GM23338 (cell line): ENCODE results near the gene SLC38A10. TPM values are rescaled to one million over a fixed set of nuclear protein-coding genes. Genes with fewer than 3 reads are reported as not detected.

Experiments
- ATAC-seq: fragments of 200-7000 bp; cut with Tn5 transposase; 3 replicates; pipeline ENCODE4 v1.9.1; 2020
- DNase-seq: peaks from one replicate; pipeline ENCODE4 v3.0.0-alpha.2; 2015; ENCODE audit warnings: low spot score
- H2AFZ ChIP-seq: fragments of 200-600 bp; sonication (generic); 2 replicates; pipeline ENCODE4 v1.8.0; 2016; ENCODE audit warnings: antibody characterized with exemption, mild to moderate bottlenecking, moderate library complexity
- H3F3A ChIP-seq: fragments of 200-600 bp; sonication (generic); replicated peaks from 2 replicates; pipeline ENCODE4 v1.8.0; 2017; ENCODE audit warnings: antibody characterized with exemption, mixed run types, low read depth
- H3K27ac ChIP-seq: fragments of 200-600 bp; sonication (generic); 2 replicates; pipeline ENCODE4 v1.6.1; 2016; ENCODE audit warnings: low read depth
- H3K27me3 ChIP-seq: fragments of 200-600 bp; sonication (generic); 2 replicates; pipeline ENCODE4 v1.8.0; 2016; ENCODE audit warnings: mild to moderate bottlenecking, mixed run types, moderate library complexity; ENCODE audit not compliant: insufficient read depth
- H3K36me3 ChIP-seq: fragments of 200-600 bp; sonication (generic); 2 replicates; pipeline ENCODE4 v1.8.0; 2016; ENCODE audit warnings: mild to moderate bottlenecking; ENCODE audit not compliant: insufficient read depth
- H3K4me1 ChIP-seq: fragments of 200-600 bp; sonication (generic); 2 replicates; pipeline ENCODE4 v1.8.0; 2016; ENCODE audit warnings: mild to moderate bottlenecking, moderate library complexity; ENCODE audit not compliant: insufficient read depth
- H3K4me2 ChIP-seq: fragments of 200-600 bp; sonication (generic); 2 replicates; pipeline ENCODE4 v1.7.1; 2017; ENCODE audit warnings: mixed run types
- H3K4me3 ChIP-seq: fragments of 200-600 bp; sonication (generic); 2 replicates; pipeline ENCODE4 v1.6.1; 2016; ENCODE audit warnings: mixed run types
- H3K79me2 ChIP-seq: fragments of 200-600 bp; sonication (generic); replicated peaks from 2 replicates; pipeline ENCODE4 v1.8.0; 2017; ENCODE audit warnings: mild to moderate bottlenecking; ENCODE audit not compliant: insufficient read depth
- H3K9me2 ChIP-seq: fragments of 200-600 bp; sonication (generic); 2 replicates; pipeline ENCODE4 v1.8.0; 2017; ENCODE audit not compliant: insufficient read depth
- H4K20me1 ChIP-seq: fragments of 200-600 bp; sonication (generic); replicated peaks from 2 replicates; pipeline ENCODE4 v1.8.0; 2017; ENCODE audit warnings: mild to moderate bottlenecking; ENCODE audit not compliant: insufficient read depth
- H3K27ac Mint-ChIP-seq: 2 replicates; pipeline ENCODE4 v1.8.0; 2020; ENCODE audit warnings: inconsistent platforms, mild to moderate bottlenecking, moderate library complexity, mixed read lengths
- H3K27me3 Mint-ChIP-seq: 3 replicates; pipeline ENCODE4 v1.8.0; 2022; ENCODE audit warnings: low read depth, mild to moderate bottlenecking, moderate library complexity, mixed read lengths, inconsistent platforms; ENCODE audit not compliant: insufficient read depth, poor library complexity
- H3K36me3 Mint-ChIP-seq: 3 replicates; pipeline ENCODE4 v1.8.0; 2021; ENCODE audit warnings: low read depth, mild to moderate bottlenecking, inconsistent platforms, moderate library complexity, mixed read lengths
- H3K4me1 Mint-ChIP-seq: 3 replicates; pipeline ENCODE4 v1.8.0; 2020; ENCODE audit warnings: mild to moderate bottlenecking, inconsistent platforms, mixed read lengths
- H3K4me3 Mint-ChIP-seq: 3 replicates; pipeline ENCODE4 v1.8.0; 2021; ENCODE audit warnings: moderate library complexity, mild to moderate bottlenecking, inconsistent platforms, mixed read lengths
- H3K9me3 Mint-ChIP-seq: 3 replicates; pipeline ENCODE4 v1.8.0; 2020; ENCODE audit warnings: moderate library complexity, mild to moderate bottlenecking, inconsistent platforms, mixed read lengths
- CREB1 ChIP-seq: fragments of 250-450 bp; sonication (Bioruptor Pico); IDR thresholded peaks from 2 replicates; pipeline ENCODE4 v1.5.0; 2020; ENCODE audit warnings: low read depth, mild to moderate bottlenecking, moderate library complexity
- CTCF ChIP-seq, 2 experiments: fragments of 200-600 bp in 1 of 2; sonication (generic) in 1 of 2; conservative IDR thresholded peaks; 2 replicates each; pipeline versions ENCODE4 v1.5.1 to v1.6.1; 2016 to 2017; ENCODE audit warnings: antibody characterized with exemption in 2 of 2, low read depth in 2 of 2, mild to moderate bottlenecking in 2 of 2, moderate library complexity in 1 of 2
- EZH2 ChIP-seq: fragments of 200-600 bp; sonication (generic); IDR thresholded peaks from one replicate; pipeline ENCODE4 v1.8.0; 2017; ENCODE audit warnings: antibody characterized with exemption, mild to moderate bottlenecking, low read depth; ENCODE audit not compliant: unreplicated experiment
- EZH2phosphoT487 ChIP-seq: fragments of 200-600 bp; sonication (generic); IDR thresholded peaks from one replicate; pipeline ENCODE4 v1.8.1; 2018; ENCODE audit warnings: antibody characterized with exemption; ENCODE audit not compliant: unreplicated experiment
- JUNB ChIP-seq: IDR thresholded peaks from one replicate; pipeline ENCODE4 v1.6.1; 2016; ENCODE audit warnings: antibody characterized with exemption; ENCODE audit not compliant: unreplicated experiment
- POLR2AphosphoS5 ChIP-seq: IDR thresholded peaks from 2 replicates; pipeline ENCODE4 v1.6.1; 2016; ENCODE audit warnings: antibody characterized with exemption, low read depth
- REST ChIP-seq: IDR thresholded peaks from one replicate; pipeline ENCODE4 v1.6.1; 2018; ENCODE audit warnings: antibody characterized with exemption; ENCODE audit not compliant: unreplicated experiment
- STAT1 ChIP-seq: IDR thresholded peaks from one replicate; pipeline ENCODE4 v1.6.1; 2016; ENCODE audit warnings: antibody characterized with exemption; ENCODE audit not compliant: unreplicated experiment
- ZNF114 ChIP-seq: fragments of 250-450 bp; sonication (Bioruptor Pico); IDR thresholded peaks from 2 replicates; pipeline ENCODE4 v1.5.0; 2020; ENCODE audit warnings: mild to moderate bottlenecking, moderate library complexity
- ZNF331 ChIP-seq: fragments of 250-450 bp; sonication (Bioruptor Pico); IDR thresholded peaks from 2 replicates; pipeline ENCODE4 v1.5.0; 2020; ENCODE audit warnings: low read depth, mild to moderate bottlenecking, moderate library complexity
- ZNF462 ChIP-seq: fragments of 250-450 bp; sonication (Bioruptor Pico); IDR thresholded peaks from 2 replicates; pipeline ENCODE4 v1.5.0; 2020; ENCODE audit warnings: mild to moderate bottlenecking, moderate library complexity
- polyA plus RNA-seq: library from polyadenylated mRNA; unstranded; fragments of >200 nt; fragmentation: Nextera tagmentation; extraction: Ambion mirVana; gene quantifications from 2 replicates; pipeline ENCODE4 v1.2.1, GENCODE V29; 2016
- total RNA-seq: library from RNA; depleted of rRNA; stranded (reverse); fragments of >200 nt; shearing (Covaris generic); gene quantifications from 2 replicates; pipeline ENCODE4 v1.2.3, GENCODE V29; 2014

SLC38A10 gene
- total and polyA plus RNA-seq, 2 experiments from 2014 or later, result 17.1 to 55.8 TPM

- TF ChIP-seq ZNF462 (CRISPR knock-in tag) (no peak), POLR2AphosphoS5 (no peak), JUNB (no peak)
These were observed 97.7 kb downstream of the SLC38A10 start (continued) for GRCh38 chr17:81197409-81197795.

- H3K27me3 ChIP-seq, result no peaks in the 10 kb centered on the region
- peaks cover 2% of the 10 kb centered on the region for H3K27me3 Mint-ChIP-seq
- no peaks in the 10 kb centered on the region for H3F3A ChIP-seq
- no peak overlapping the region for H3K4me3 ChIP-seq
- no peaks in the 10 kb centered on the region for H3K79me2 ChIP-seq
- H3K4me1 ChIP-seq, result no peaks in the 10 kb centered on the region
- no peaks in the 10 kb centered on the region for H3K4me1 Mint-ChIP-seq
- DNase-seq (no peak), ATAC-seq (no peak)
- no peaks in the 10 kb centered on the region for H4K20me1 ChIP-seq
- H3K9me3 Mint-ChIP-seq, result no peaks in the 10 kb centered on the region
- no peak overlapping the region for H3K4me2 ChIP-seq
- no peaks in the 10 kb centered on the region for H3K9me2 ChIP-seq
- no peak overlapping the region for H3K4me3 Mint-ChIP-seq
- no peak overlapping the region for H2AFZ ChIP-seq
- H3K36me3 ChIP-seq, result no peaks in the 10 kb centered on the region; the same call in 1 of the 2 replicates
- H3K27ac ChIP-seq, result no peak overlapping the region
- no peak overlapping the region for H3K27ac Mint-ChIP-seq
- H3K36me3 Mint-ChIP-seq, result peaks cover 12% of the 10 kb centered on the region; the same call in 2 of the 3 replicates
- TF ChIP-seq CREB1 (CRISPR knock-in tag), result no peak
- TF ChIP-seq JUNB, result no peak
- TF ChIP-seq CTCF (conservative IDR thresholded peaks at IDR 0.05; ENCODE audit: low read depth in 2 of 2), result no peak
- no peak for TF ChIP-seq REST
- TF ChIP-seq ZNF331, result no peak
- TF ChIP-seq ZNF114 (CRISPR knock-in tag), result no peak
- no peak for TF ChIP-seq EZH2phosphoT487
- TF ChIP-seq STAT1, result no peak
- TF ChIP-seq POLR2AphosphoS5, result no peak
- no peak for TF ChIP-seq EZH2
These were observed 98.3 kb downstream of the SLC38A10 start for GRCh38 chr17:81196505-81197408.
